ENCODE data around the gene MDFIC. TPM values are rescaled to one million over a fixed set of nuclear protein-coding genes. Genes with fewer than 3 reads are reported as not detected.

Gene MDFIC
- total and polyA plus RNA-seq, 4 donors: 11.1 to 37.2 (median 18.3) TPM

GRCh38 chr7:114931656-114932011, 9.7 kb downstream of the MDFIC start:
- intact Hi-C loops (cut with DNase I): no loop called here
- no peak for DNase-seq
- H3K4me3 ChIP-seq (ENCODE audit: low read length in 2 of 2): no peak overlapping the region
- ATAC-seq (ENCODE audit: low FRiP score): no peak
- H3K27ac ChIP-seq (ENCODE audit: low read depth in 1 of 2, low read length in 2 of 2): no peak overlapping the region
- H3K36me3 ChIP-seq (ENCODE audit: control insufficient read depth in 1 of 2, insufficient read depth in 2 of 2, low read length in 1 of 2): no peaks in the 10 kb centered on the region
- peaks cover 4 to 6% of the 10 kb centered on the region in 2 donors for H3K4me1 ChIP-seq (ENCODE audit: control insufficient read depth in 1 of 2, insufficient read depth in 2 of 2, low read length in 2 of 2)
- H3K9me3 ChIP-seq (ENCODE audit: control insufficient read depth, low read length): no peaks in the 10 kb centered on the region
- H3K27me3 ChIP-seq (ENCODE audit: control insufficient read depth in 1 of 2, insufficient read depth in 2 of 2, low read length in 1 of 2): no peaks in the 10 kb centered on the region
- 95 to 96% methylated on average over 9 of the region's 9 CpGs for WGBS, 2 donors

- no peak overlapping the region for H3K4me3 ChIP-seq (ENCODE audit: low read length in 2 of 2)
- peaks cover 4 to 8% of the 10 kb centered on the region in 2 donors for H3K4me1 ChIP-seq (ENCODE audit: control insufficient read depth in 1 of 2, insufficient read depth in 2 of 2, low read length in 2 of 2)
- no peak for ATAC-seq (ENCODE audit: low FRiP score)
- H3K36me3 ChIP-seq (ENCODE audit: control insufficient read depth in 1 of 2, insufficient read depth in 2 of 2, low read length in 1 of 2): peaks cover 0 to 2% of the 10 kb centered on the region in 2 donors
- DNase-seq: no peak
- H3K27me3 ChIP-seq (ENCODE audit: control insufficient read depth in 1 of 2, insufficient read depth in 2 of 2, low read length in 1 of 2): no peaks in the 10 kb centered on the region
- no peaks in the 10 kb centered on the region for H3K9me3 ChIP-seq (ENCODE audit: control insufficient read depth, low read length)
- intact Hi-C loops (cut with DNase I): no loop called here
- WGBS, 2 donors: 83 to 85% methylated on average over 2 to 5 of the region's 5 CpGs
- no peak overlapping the region for H3K27ac ChIP-seq (ENCODE audit: low read depth in 1 of 2, low read length in 2 of 2)
Observed at GRCh38 chr7:114932991-114933390, 11.1 kb downstream of the MDFIC start.

- Histone ChIP-seq H3K4me1 (ENCODE audit: control insufficient read depth in 1 of 2, insufficient read depth in 2 of 2, low read length in 2 of 2) (peaks cover 4 to 8% of the 10 kb centered on the region in 2 donors), H3K36me3 (ENCODE audit: control insufficient read depth in 1 of 2, insufficient read depth in 2 of 2, low read length in 1 of 2) (peaks cover 0 to 2% of the 10 kb centered on the region in 2 donors), H3K27ac (ENCODE audit: low read depth in 1 of 2, low read length in 2 of 2) (no peak overlapping the region), H3K9me3 (ENCODE audit: control insufficient read depth, low read length) (no peaks in the 10 kb centered on the region), H3K27me3 (ENCODE audit: control insufficient read depth in 1 of 2, insufficient read depth in 2 of 2, low read length in 1 of 2) (no peaks in the 10 kb centered on the region), H3K4me3 (ENCODE audit: low read length in 2 of 2) (no peak overlapping the region)
- intact Hi-C loops (cut with DNase I): no loop called here
- 74% methylated on average over 5 of the region's 5 CpGs for WGBS, 2 donors
- DNase-seq: no peak
- no peak for ATAC-seq (ENCODE audit: low FRiP score)
Observed at GRCh38 chr7:114933658-114934057, 11.8 kb downstream of the MDFIC start.

GRCh38 chr7:114934086-114934485, 12.2 kb downstream of the MDFIC start:
- H3K4me1 ChIP-seq (ENCODE audit: control insufficient read depth in 1 of 2, insufficient read depth in 2 of 2, low read length in 2 of 2): peaks cover 4 to 8% of the 10 kb centered on the region in 2 donors
- WGBS, 2 donors: 93 to 95% methylated on average over 1 of the region's 1 CpG
- DNase-seq (no peak), ATAC-seq (ENCODE audit: low FRiP score) (no peak)
- intact Hi-C loops (cut with DNase I): no loop called here
- no peaks in the 10 kb centered on the region for H3K9me3 ChIP-seq (ENCODE audit: control insufficient read depth, low read length)
- H3K36me3 ChIP-seq (ENCODE audit: control insufficient read depth in 1 of 2, insufficient read depth in 2 of 2, low read length in 1 of 2): peaks cover 0 to 2% of the 10 kb centered on the region in 2 donors
- H3K4me3 ChIP-seq (ENCODE audit: low read length in 2 of 2): no peak overlapping the region
- H3K27ac ChIP-seq (ENCODE audit: low read depth in 1 of 2, low read length in 2 of 2): no peak overlapping the region
- no peaks in the 10 kb centered on the region for H3K27me3 ChIP-seq (ENCODE audit: control insufficient read depth in 1 of 2, insufficient read depth in 2 of 2, low read length in 1 of 2)

- no peaks in the 10 kb centered on the region for H3K9me3 ChIP-seq (ENCODE audit: control insufficient read depth, low read length)
- intact Hi-C loops (cut with DNase I): no loop called here
- no peaks in the 10 kb centered on the region for H3K27me3 ChIP-seq (ENCODE audit: control insufficient read depth in 1 of 2, insufficient read depth in 2 of 2, low read length in 1 of 2)
- H3K4me1 ChIP-seq (ENCODE audit: control insufficient read depth in 1 of 2, insufficient read depth in 2 of 2, low read length in 2 of 2): peaks cover 4 to 10% of the 10 kb centered on the region in 2 donors
- no peak overlapping the region for H3K4me3 ChIP-seq (ENCODE audit: low read length in 2 of 2)
- no peak for DNase-seq
- peaks cover 0 to 2% of the 10 kb centered on the region in 2 donors for H3K36me3 ChIP-seq (ENCODE audit: control insufficient read depth in 1 of 2, insufficient read depth in 2 of 2, low read length in 1 of 2)
- no peak overlapping the region for H3K27ac ChIP-seq (ENCODE audit: low read depth in 1 of 2, low read length in 2 of 2)
- ATAC-seq (ENCODE audit: low FRiP score): no peak
Observed at GRCh38 chr7:114934713-114935112, 12.8 kb downstream of the MDFIC start.

GRCh38 chr7:114936471-114936870, 14.6 kb downstream of the MDFIC start:
- Histone ChIP-seq H3K27me3 (ENCODE audit: control insufficient read depth in 1 of 2, insufficient read depth in 2 of 2, low read length in 1 of 2) (no peaks in the 10 kb centered on the region), H3K4me3 (ENCODE audit: low read length in 2 of 2) (no peak overlapping the region), H3K27ac (ENCODE audit: low read depth in 1 of 2, low read length in 2 of 2) (no peak overlapping the region), H3K4me1 (ENCODE audit: control insufficient read depth in 1 of 2, insufficient read depth in 2 of 2, low read length in 2 of 2) (peaks cover 2 to 4% of the 10 kb centered on the region in 2 donors), H3K36me3 (ENCODE audit: control insufficient read depth in 1 of 2, insufficient read depth in 2 of 2, low read length in 1 of 2) (peaks cover 0 to 2% of the 10 kb centered on the region in 2 donors), H3K9me3 (ENCODE audit: control insufficient read depth, low read length) (no peaks in the 10 kb centered on the region)
- intact Hi-C loops (cut with DNase I): no loop called here
- 91 to 98% methylated on average over 2 of the region's 2 CpGs for WGBS, 2 donors
- DNase-seq: no peak
- ATAC-seq (ENCODE audit: low FRiP score): no peak

GRCh38 chr7:114937446-114937845, 15.6 kb downstream of the MDFIC start:
- Histone ChIP-seq H3K9me3 (ENCODE audit: control insufficient read depth, low read length) (no peaks in the 10 kb centered on the region), H3K36me3 (ENCODE audit: control insufficient read depth in 1 of 2, insufficient read depth in 2 of 2, low read length in 1 of 2) (peaks cover 0 to 2% of the 10 kb centered on the region in 2 donors), H3K4me3 (ENCODE audit: low read length in 2 of 2) (no peak overlapping the region), H3K27ac (ENCODE audit: low read depth in 1 of 2, low read length in 2 of 2) (no peak overlapping the region), H3K27me3 (ENCODE audit: control insufficient read depth in 1 of 2, insufficient read depth in 2 of 2, low read length in 1 of 2) (no peaks in the 10 kb centered on the region), H3K4me1 (ENCODE audit: control insufficient read depth in 1 of 2, insufficient read depth in 2 of 2, low read length in 2 of 2) (peaks cover 2 to 4% of the 10 kb centered on the region in 2 donors)
- no peak for ATAC-seq (ENCODE audit: low FRiP score)
- intact Hi-C loops (cut with DNase I): no loop called here
- WGBS, 2 donors: 95 to 96% methylated on average over 1 of the region's 1 CpG
- DNase-seq: no peak

GRCh38 chr7:114938785-114939184, 16.9 kb downstream of the MDFIC start:
- no peak overlapping the region for H3K27ac ChIP-seq (ENCODE audit: low read depth in 1 of 2, low read length in 2 of 2)
- DNase-seq: no peak
- no peaks in the 10 kb centered on the region for H3K27me3 ChIP-seq (ENCODE audit: control insufficient read depth in 1 of 2, insufficient read depth in 2 of 2, low read length in 1 of 2)
- H3K4me1 ChIP-seq (ENCODE audit: control insufficient read depth in 1 of 2, insufficient read depth in 2 of 2, low read length in 2 of 2): peaks cover 2 to 4% of the 10 kb centered on the region in 2 donors
- H3K9me3 ChIP-seq (ENCODE audit: control insufficient read depth, low read length): no peaks in the 10 kb centered on the region
- intact Hi-C loops (cut with DNase I): no loop called here
- H3K4me3 ChIP-seq (ENCODE audit: low read length in 2 of 2): no peak overlapping the region
- ATAC-seq (ENCODE audit: low FRiP score): no peak
- H3K36me3 ChIP-seq (ENCODE audit: control insufficient read depth in 1 of 2, insufficient read depth in 2 of 2, low read length in 1 of 2): peaks cover 0 to 2% of the 10 kb centered on the region in 2 donors

GRCh38 chr7:114939484-114940097, 17.7 kb downstream of the MDFIC start:
- Histone ChIP-seq H3K27ac (ENCODE audit: low read depth in 1 of 2, low read length in 2 of 2) (no peak overlapping the region), H3K27me3 (ENCODE audit: control insufficient read depth in 1 of 2, insufficient read depth in 2 of 2, low read length in 1 of 2) (no peaks in the 10 kb centered on the region), H3K36me3 (ENCODE audit: control insufficient read depth in 1 of 2, insufficient read depth in 2 of 2, low read length in 1 of 2) (peaks cover 0 to 2% of the 10 kb centered on the region in 2 donors), H3K4me1 (ENCODE audit: control insufficient read depth in 1 of 2, insufficient read depth in 2 of 2, low read length in 2 of 2) (peaks cover 4% of the 10 kb centered on the region in 2 donors), H3K9me3 (ENCODE audit: control insufficient read depth, low read length) (no peaks in the 10 kb centered on the region), H3K4me3 (ENCODE audit: low read length in 2 of 2) (no peak overlapping the region)
- 57 to 64% methylated on average over 3 of the region's 3 CpGs for WGBS, 2 donors
- intact Hi-C loops (cut with DNase I): no loop called here
- no peak for ATAC-seq (ENCODE audit: low FRiP score)
- DNase-seq: no peak
